BJ (cell line): Measurements from ENCODE around the gene OR51D1. TPM values are rescaled to one million over a fixed set of nuclear protein-coding genes. Genes with fewer than 3 reads are reported as not detected.

Experiments
- CTCF ChIA-PET: fragments of 350-600 bp; formaldehyde crosslinking; extraction: SDS; loops from one replicate; lab custom pipeline; 2021; ENCODE audit warnings: antibody characterized with exemption, inconsistent platforms; lab: Yijun Ruan, JAX
- POLR2A ChIA-PET: fragments of 300-600 bp; sonication (Branson Sonifier 250); formaldehyde crosslinking; extraction: SDS; loops from one replicate; lab custom pipeline; 2021; ENCODE audit warnings: antibody characterized with exemption; lab: Charles Lee
- DNase-seq: peaks from one replicate; pipeline ENCODE4 v3.0.0-alpha.2; 2011; ENCODE audit warnings: low read depth
- H3K27me3 ChIP-seq: 2 replicates; pipeline ENCODE4 v1.6.0; 2011; ENCODE audit warnings: low read length; ENCODE audit not compliant: control insufficient read depth, insufficient read depth
- H3K36me3 ChIP-seq: 2 replicates; pipeline ENCODE4 v1.5.1; 2011; ENCODE audit warnings: low read length; ENCODE audit not compliant: control insufficient read depth, insufficient read depth
- H3K4me3 ChIP-seq: 2 replicates; pipeline ENCODE4 v1.5.1; 2011; ENCODE audit warnings: low read depth, mild to moderate bottlenecking, control low read depth, low read length
- polyA plus RNA-seq: library from polyadenylated mRNA; depleted of rRNA; stranded (reverse); fragments of >200 nt; gene quantifications from 2 replicates; pipeline ENCODE4 v1.2.3, GENCODE V29; 2011
- TF ChIP-seq, protein P1 (sequence below): IDR thresholded peaks from 2 replicates; pipeline ENCODE4 v1.5.1; 2011; ENCODE audit warnings: low read depth, mild to moderate bottlenecking, control low read depth, inconsistent platforms, low read length, moderate library complexity; ENCODE audit not compliant: insufficient read depth

The OR51D1 gene
- polyA plus RNA-seq, 1 experiment: not detected

DNA sequence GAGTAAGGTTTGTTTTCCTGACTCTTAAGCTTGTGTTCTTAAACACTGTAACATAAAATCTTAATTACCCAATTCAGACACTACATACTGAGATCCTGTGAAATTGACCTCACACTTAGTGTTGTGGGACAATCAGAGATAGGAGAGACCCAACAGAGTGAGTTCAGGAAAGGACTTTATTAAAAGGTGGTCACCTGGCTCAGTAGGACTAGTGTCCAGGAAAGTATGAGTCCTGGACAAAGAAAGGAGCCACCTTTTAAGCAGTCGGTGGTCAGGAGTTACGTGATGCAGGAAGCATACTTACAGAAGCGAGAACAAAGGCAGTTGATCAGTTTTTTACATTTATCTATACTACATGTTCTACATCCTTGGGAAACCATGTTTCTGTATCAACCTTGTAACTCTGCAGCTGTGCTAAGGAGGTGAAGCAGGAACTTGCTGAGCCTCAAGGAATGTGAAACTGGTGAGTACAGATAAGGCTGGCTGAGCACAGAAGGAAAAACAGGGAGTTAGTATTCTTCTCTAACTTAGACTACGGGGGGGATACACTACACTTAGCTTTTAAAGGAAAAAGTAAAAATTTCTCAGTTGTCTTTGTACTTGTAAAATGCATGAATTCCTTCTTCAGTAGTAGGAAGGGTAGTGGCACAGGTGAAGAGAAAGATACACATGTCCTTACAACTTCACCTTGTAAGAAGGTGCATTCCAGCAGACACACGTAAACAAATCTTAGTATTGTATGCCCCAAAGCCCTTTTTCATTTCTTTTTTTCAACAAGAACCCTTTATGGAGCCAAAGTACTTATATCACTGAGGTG, 21.6 kb downstream of the OR51D1 start:
- TF ChIP-seq, protein P1, sequence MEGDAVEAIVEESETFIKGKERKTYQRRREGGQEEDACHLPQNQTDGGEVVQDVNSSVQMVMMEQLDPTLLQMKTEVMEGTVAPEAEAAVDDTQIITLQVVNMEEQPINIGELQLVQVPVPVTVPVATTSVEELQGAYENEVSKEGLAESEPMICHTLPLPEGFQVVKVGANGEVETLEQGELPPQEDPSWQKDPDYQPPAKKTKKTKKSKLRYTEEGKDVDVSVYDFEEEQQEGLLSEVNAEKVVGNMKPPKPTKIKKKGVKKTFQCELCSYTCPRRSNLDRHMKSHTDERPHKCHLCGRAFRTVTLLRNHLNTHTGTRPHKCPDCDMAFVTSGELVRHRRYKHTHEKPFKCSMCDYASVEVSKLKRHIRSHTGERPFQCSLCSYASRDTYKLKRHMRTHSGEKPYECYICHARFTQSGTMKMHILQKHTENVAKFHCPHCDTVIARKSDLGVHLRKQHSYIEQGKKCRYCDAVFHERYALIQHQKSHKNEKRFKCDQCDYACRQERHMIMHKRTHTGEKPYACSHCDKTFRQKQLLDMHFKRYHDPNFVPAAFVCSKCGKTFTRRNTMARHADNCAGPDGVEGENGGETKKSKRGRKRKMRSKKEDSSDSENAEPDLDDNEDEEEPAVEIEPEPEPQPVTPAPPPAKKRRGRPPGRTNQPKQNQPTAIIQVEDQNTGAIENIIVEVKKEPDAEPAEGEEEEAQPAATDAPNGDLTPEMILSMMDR: no peak
- POLR2A ChIA-PET: no interaction called here
- Histone ChIP-seq H3K4me3 (no peak overlapping the region), H3K36me3 (no peaks in the 10 kb centered on the region), H3K27me3 (no peaks in the 10 kb centered on the region)
- no peak for DNase-seq
- CTCF ChIA-PET: no interaction called here

DNA sequence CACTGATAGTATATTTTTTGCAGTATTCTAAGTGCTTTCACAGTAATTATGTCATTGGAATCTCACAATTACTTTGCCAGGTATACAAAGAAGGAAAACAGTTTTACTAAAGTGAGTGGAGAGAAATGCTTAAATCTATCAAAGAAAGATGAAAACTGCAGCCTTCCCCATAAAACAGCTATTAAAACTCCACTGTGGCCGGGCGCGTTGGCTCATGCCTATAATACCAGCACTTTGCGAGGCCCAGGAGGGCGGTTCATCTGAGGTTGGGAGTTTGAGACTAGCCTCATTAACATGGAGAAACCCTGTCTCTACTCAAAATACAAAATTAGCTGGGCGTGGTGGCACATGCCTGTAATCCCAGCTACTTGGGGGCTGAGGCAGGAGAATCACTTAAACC, 25.6 kb downstream of the OR51D1 start:
- no peak overlapping the region for H3K4me3 ChIP-seq
- no peaks in the 10 kb centered on the region for H3K36me3 ChIP-seq
- no peak for DNase-seq
- TF ChIP-seq, protein P1: no peak
- H3K27me3 ChIP-seq: no peaks in the 10 kb centered on the region
- CTCF ChIA-PET: no interaction called here
- POLR2A ChIA-PET: no interaction called here

DNA sequence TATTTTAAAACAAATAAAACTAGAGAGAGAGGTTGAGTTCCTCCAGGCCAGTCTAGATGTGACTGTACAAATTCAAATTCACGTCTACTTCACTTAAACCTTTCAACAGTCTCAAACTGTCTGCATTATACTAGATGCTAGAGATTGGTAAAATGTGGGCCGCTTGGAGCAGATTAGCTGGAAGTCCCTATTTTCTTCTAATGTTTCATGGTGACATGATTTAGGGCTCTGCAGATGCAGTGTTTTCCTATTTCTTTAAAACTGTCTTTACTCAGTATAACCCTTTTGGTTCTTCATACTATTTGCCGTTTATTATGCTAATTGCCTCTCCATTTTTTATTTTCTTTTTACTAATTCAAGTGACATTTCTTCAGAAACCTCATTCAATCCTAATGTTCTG, 26.9 kb downstream of the OR51D1 start:
- CTCF ChIA-PET: no interaction called here
- Histone ChIP-seq H3K36me3 (no peaks in the 10 kb centered on the region), H3K4me3 (no peak overlapping the region), H3K27me3 (no peaks in the 10 kb centered on the region)
- no peak for DNase-seq
- POLR2A ChIA-PET: no interaction called here
- TF ChIP-seq, protein P1: no peak

DNA sequence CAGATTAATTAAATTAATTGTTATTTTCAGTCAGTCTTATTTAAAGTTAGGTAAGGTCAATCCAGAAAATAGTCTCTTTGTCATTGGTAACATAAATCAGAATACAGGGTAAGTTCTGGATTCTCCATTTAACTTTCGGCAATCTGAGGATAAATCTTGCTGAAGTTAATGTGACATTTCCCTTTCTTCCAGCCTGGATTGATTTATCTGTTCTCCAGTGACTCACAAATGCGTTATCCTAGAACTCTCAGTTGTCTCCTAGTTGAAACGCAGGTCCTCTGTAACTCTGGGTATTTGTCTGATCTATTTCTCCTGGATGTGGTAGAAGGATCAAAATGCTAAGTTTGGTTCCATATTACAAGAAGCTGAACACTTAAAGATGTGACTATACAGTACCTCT, 27.5 kb downstream of the OR51D1 start:
- ChIA-PET CTCF (no interaction called here), POLR2A (no interaction called here)
- Histone ChIP-seq H3K36me3 (no peaks in the 10 kb centered on the region), H3K4me3 (no peak overlapping the region), H3K27me3 (no peaks in the 10 kb centered on the region)
- DNase-seq: no peak
- TF ChIP-seq, protein P1: no peak

DNA sequence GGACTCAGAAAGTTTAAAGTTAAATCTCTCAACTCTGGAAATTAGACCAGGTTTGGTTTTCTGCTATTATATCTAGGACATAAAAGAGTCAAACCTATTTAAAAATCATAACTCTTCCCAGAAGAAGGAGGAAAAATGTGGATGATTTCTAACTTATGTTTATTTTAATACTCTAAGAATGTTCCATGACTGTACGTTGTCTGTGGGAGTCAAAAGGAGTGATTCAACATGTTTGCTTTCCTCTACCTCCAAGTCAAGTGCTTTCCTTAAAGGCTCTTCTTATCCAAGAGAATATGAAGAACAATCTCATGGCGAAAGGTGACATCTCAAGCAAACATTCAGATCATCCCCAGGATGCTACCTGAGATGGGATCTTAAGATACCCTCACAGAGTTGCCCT, 28.1 kb downstream of the OR51D1 start:
- no peak for DNase-seq
- CTCF ChIA-PET: no interaction called here
- TF ChIP-seq, protein P1: no peak
- Histone ChIP-seq H3K27me3 (no peaks in the 10 kb centered on the region), H3K36me3 (no peaks in the 10 kb centered on the region), H3K4me3 (no peak overlapping the region)
- POLR2A ChIA-PET: no interaction called here
